H1 (cell line): ENCODE data around the gene EEIG2. TPM values are rescaled to one million over a fixed set of nuclear protein-coding genes. Genes with fewer than 3 reads are reported as not detected.

Source experiments
- CTCF ChIA-PET: fragments of 300-600 bp; sonication (Branson Sonifier 250); formaldehyde crosslinking; loops from one replicate; lab custom pipeline; 2021; ENCODE audit not compliant: partially characterized antibody; lab: Charles Lee
- POLR2A ChIA-PET: fragments of 300-600 bp; sonication (Branson Sonifier 250); formaldehyde crosslinking; loops from one replicate; lab custom pipeline; 2021; ENCODE audit warnings: inconsistent platforms; ENCODE audit not compliant: partially characterized antibody; lab: Charles Lee
- DNase-seq, 2 experiments: peaks; one replicate each; pipeline versions ENCODE4 v3.0.0 to v3.0.0-alpha.2; 2010 to 2022; ENCODE audit warnings: low spot score in 2 of 2, low read depth in 1 of 2, mixed read lengths in 1 of 2
- FAIRE-seq: peaks from 2 replicates; lab custom pipeline; 2011; peaks lifted over from hg19 to GRCh38; lab: Jason Lieb, UNC
- H2AFZ ChIP-seq: 2 replicates; pipeline ENCODE4 v1.8.1; 2012; ENCODE audit warnings: low read length, inconsistent platforms
- H2AK5ac ChIP-seq: 2 replicates; pipeline ENCODE4 v1.6.1; 2013; ENCODE audit warnings: low read depth, low read length
- H2BK120ac ChIP-seq: replicated peaks from 2 replicates; pipeline ENCODE3; 2013; ENCODE audit warnings: low read depth, low read length, inconsistent platforms
- H2BK12ac ChIP-seq: 2 replicates; pipeline ENCODE4 v1.6.1; 2013; ENCODE audit warnings: low read depth, low read length
- H2BK15ac ChIP-seq: 2 replicates; pipeline ENCODE4 v1.6.1; 2013; ENCODE audit warnings: low read length
- H2BK20ac ChIP-seq: 2 replicates; pipeline ENCODE4 v1.6.1; 2013; ENCODE audit warnings: low read length
- H2BK5ac ChIP-seq: 2 replicates; pipeline ENCODE4 v1.6.1; 2013; ENCODE audit warnings: low read depth, low read length
- H3K14ac ChIP-seq: 2 replicates; pipeline ENCODE4 v1.6.1; 2013; ENCODE audit warnings: inconsistent platforms; ENCODE audit not compliant: insufficient read length
- H3K18ac ChIP-seq: 2 replicates; pipeline ENCODE4 v1.6.1; 2013; ENCODE audit warnings: low read length; ENCODE audit errors: extremely low read depth
- H3K23ac ChIP-seq: 2 replicates; pipeline ENCODE4 v1.6.1; 2013; ENCODE audit warnings: inconsistent platforms; ENCODE audit not compliant: insufficient read length
- H3K23me2 ChIP-seq: 2 replicates; pipeline ENCODE4 v1.6.1; 2013; ENCODE audit warnings: low read depth, low read length
- H3K27ac ChIP-seq: 2 replicates; pipeline ENCODE4 v1.6.1; 2011; ENCODE audit warnings: low read depth, low read length, inconsistent platforms
- H3K27me3 ChIP-seq, 4 experiments: replicated peaks in 1 of 4; 1 replicate in 1 of 4; 2 replicates in 3 of 4; pipeline versions ENCODE4 v1.6.1 to v1.8.1; 2011 to 2013; ENCODE audit warnings: low read length in 3 of 4, mild to moderate bottlenecking in 3 of 4, inconsistent platforms in 2 of 4, mixed read lengths in 2 of 4, moderate library complexity in 1 of 4; ENCODE audit not compliant: control insufficient read depth in 3 of 4, insufficient read depth in 3 of 4; ENCODE audit errors: extremely low read depth in 1 of 4
- H3K36me3 ChIP-seq, 4 experiments: 2 replicates each; pipeline versions ENCODE4 v1.6.1 to v1.8.1; 2011 to 2013; ENCODE audit warnings: mild to moderate bottlenecking in 4 of 4, low read length in 3 of 4, moderate library complexity in 2 of 4, control low read depth in 1 of 4, inconsistent platforms in 1 of 4; ENCODE audit not compliant: insufficient read depth in 4 of 4, control insufficient read depth in 2 of 4
- H3K4ac ChIP-seq: replicated peaks from 2 replicates; pipeline ENCODE3; 2013; ENCODE audit warnings: low read length, low read depth, mixed read lengths, inconsistent platforms; ENCODE audit not compliant: insufficient read length
- H3K4me1 ChIP-seq, 4 experiments: replicated peaks in 1 of 4; 1 replicate in 1 of 4; 2 replicates in 3 of 4; pipeline versions ENCODE4 v1.6.1 to v1.8.1; 2011 to 2013; ENCODE audit warnings: low read length in 3 of 4, inconsistent platforms in 2 of 4, mixed read lengths in 1 of 4; ENCODE audit not compliant: insufficient read depth in 4 of 4, control insufficient read depth in 3 of 4
- H3K4me2 ChIP-seq, 2 experiments: 2 replicates each; pipeline versions ENCODE4 v1.6.1 to v1.8.1; 2011 to 2013; ENCODE audit warnings: low read depth in 2 of 2, low read length in 2 of 2, control low read depth in 1 of 2, inconsistent platforms in 1 of 2, mild to moderate bottlenecking in 1 of 2; ENCODE audit not compliant: insufficient read depth in 1 of 2
- H3K4me3 ChIP-seq, 4 experiments: fragments of 200-600, 300-600 bp in 1 of 4; sonication (generic), shearing (Covaris generic), sonication (Bioruptor Twin) in 1 of 4; 2 replicates each; pipeline versions ENCODE4 v1.5.1 to v1.8.1; 2011 to 2016; ENCODE audit warnings: low read length in 4 of 4, low read depth in 3 of 4, control low read depth in 2 of 4, inconsistent platforms in 2 of 4, mild to moderate bottlenecking in 2 of 4, mixed read lengths in 1 of 4, moderate library complexity in 1 of 4; ENCODE audit not compliant: insufficient read depth in 2 of 4; ENCODE audit errors: extremely low read depth in 1 of 4
- H3K56ac ChIP-seq: replicated peaks from 2 replicates; pipeline ENCODE3; 2013; ENCODE audit warnings: low read depth, mild to moderate bottlenecking, mixed read lengths, low read length, inconsistent platforms; ENCODE audit not compliant: insufficient read length
- H3K79me1 ChIP-seq: 2 replicates; pipeline ENCODE4 v1.6.1; 2013; ENCODE audit warnings: low read depth, low read length, control low read depth
- H3K79me2 ChIP-seq, 2 experiments: 2 replicates each; pipeline versions ENCODE4 v1.6.1 to v1.8.1; 2012 to 2013; ENCODE audit warnings: low read length in 2 of 2, mild to moderate bottlenecking in 2 of 2, inconsistent platforms in 1 of 2; ENCODE audit not compliant: insufficient read depth in 2 of 2, control insufficient read depth in 1 of 2
- H3K9ac ChIP-seq, 4 experiments: replicated peaks in 1 of 4; 1 replicate in 1 of 4; 2 replicates in 3 of 4; pipeline versions ENCODE4 v1.6.1 to v1.8.1; 2011 to 2013; ENCODE audit warnings: low read depth in 3 of 4, low read length in 3 of 4, control low read depth in 2 of 4, mild to moderate bottlenecking in 2 of 4, moderate library complexity in 2 of 4, inconsistent platforms in 1 of 4; ENCODE audit errors: extremely low read depth in 1 of 4
- H3K9me3 ChIP-seq, 2 experiments: 2 replicates each; pipeline versions ENCODE4 v1.6.1 to v1.8.1; 2012 to 2013; ENCODE audit warnings: mild to moderate bottlenecking in 2 of 2, moderate library complexity in 2 of 2, control low read depth in 1 of 2, inconsistent platforms in 1 of 2, low read depth in 1 of 2, low read length in 1 of 2, mixed read lengths in 1 of 2; ENCODE audit not compliant: insufficient read depth in 2 of 2
- H4K20me1 ChIP-seq, 2 experiments: replicated peaks in 1 of 2; 2 replicates each; pipeline versions ENCODE3 to v1.8.1; 2011 to 2013; ENCODE audit warnings: inconsistent platforms in 2 of 2, low read length in 2 of 2, mild to moderate bottlenecking in 1 of 2; ENCODE audit not compliant: insufficient read depth in 2 of 2, control insufficient read depth in 1 of 2
- H4K5ac ChIP-seq: 2 replicates; pipeline ENCODE4 v1.6.1; 2013; ENCODE audit warnings: low read length, low read depth, mixed read lengths, inconsistent platforms; ENCODE audit not compliant: insufficient read length
- H4K8ac ChIP-seq: 2 replicates; pipeline ENCODE4 v1.8.0; 2013; ENCODE audit warnings: mild to moderate bottlenecking, moderate library complexity, low read length, inconsistent platforms; ENCODE audit not compliant: insufficient read depth; ENCODE audit errors: extremely low read depth
- H4K91ac ChIP-seq: replicated peaks from 2 replicates; pipeline ENCODE3; 2013; ENCODE audit warnings: low read length, mixed read lengths, inconsistent platforms; ENCODE audit not compliant: insufficient read length
- EP300 ChIP-seq, 2 experiments: IDR thresholded peaks; 1 replicate in 1 of 2; 2 replicates in 1 of 2; pipeline ENCODE4 v1.6.1; 2011 to 2012; ENCODE audit warnings: low read depth in 2 of 2, low read length in 2 of 2, mild to moderate bottlenecking in 2 of 2, borderline replicate concordance in 1 of 2, inconsistent platforms in 1 of 2, moderate library complexity in 1 of 2
- PHF8 ChIP-seq: fragments of 200-600 bp; sonication (generic); conservative IDR thresholded peaks from 2 replicates; pipeline ENCODE4 v1.7.1; 2012; ENCODE audit warnings: low read depth, mild to moderate bottlenecking, inconsistent platforms, low read length, moderate library complexity
- RXRA ChIP-seq: IDR thresholded peaks from 2 replicates; pipeline ENCODE4 v1.6.1; 2011; ENCODE audit warnings: low read depth, mild to moderate bottlenecking, low read length, moderate library complexity; ENCODE audit not compliant: insufficient read depth
- SUZ12 ChIP-seq: fragments of 200-600 bp; sonication (generic); IDR thresholded peaks from 2 replicates; pipeline ENCODE4 v1.6.1; 2012; ENCODE audit warnings: mild to moderate bottlenecking, inconsistent platforms, low read length, moderate library complexity, mixed read lengths
- TBP ChIP-seq: IDR thresholded peaks from 2 replicates; pipeline ENCODE4 v1.6.1; 2011; ENCODE audit warnings: low read depth, low read length, improper control_type of control experiment
- WGBS, 2 experiments: shearing (Covaris generic) in 1 of 2; methylation state at CpG; one replicate each; pipeline versions ENCODE4 v1.1.6 to v1.1.7; 2013 to 2015; ENCODE audit warnings: low lambda C conversion rate in 2 of 2, mixed read lengths in 2 of 2, inconsistent platforms in 1 of 2, low coverage in 1 of 2, missing lambda C conversion rate in 1 of 2; ENCODE audit not compliant: insufficient replicate concordance in 2 of 2, insufficient coverage in 1 of 2, insufficient read length in 1 of 2; ENCODE audit errors: extremely low coverage in 1 of 2, missing lambda C conversion rate in 1 of 2; 5-methylcytosine and 5-hydroxymethylcytosine counted together
- polyA plus RNA-seq, 7 experiments: library from polyadenylated mRNA; depleted of rRNA in 3 of 7; stranded (reverse) in 5 of 7; unstranded in 2 of 7; fragments of >200 nt in 5 of 7; fragments of 200-250 nt in 2 of 7; gene quantifications; 1 replicate in 5 of 7; 2 replicates in 1 of 7; 4 replicates in 1 of 7; pipeline versions ENCODE4 v1.2.1 to v1.2.3, GENCODE V29; 2011 to 2013; ENCODE audit warnings: missing spikeins in 2 of 7, mixed read lengths in 2 of 7
- total RNA-seq: library from RNA; stranded (reverse); fragmentation: NEBNext Ultra II Directional; extraction: Animal tissue kit (Norgen Biotek cat#: 25700); gene quantifications from 2 replicates; pipeline ENCODE4 v1.2.1, GENCODE V29; 2021
- TF ChIP-seq, protein P1 (sequence below): IDR thresholded peaks from 2 replicates; pipeline ENCODE4 v1.6.1; 2011; ENCODE audit warnings: low read length, improper control_type of control experiment
- TF ChIP-seq, protein P2 (sequence below): IDR thresholded peaks from 2 replicates; pipeline ENCODE4 v1.6.1; 2011; ENCODE audit warnings: low read depth, mild to moderate bottlenecking, low read length; ENCODE audit not compliant: insufficient read depth

The EEIG2 gene
- total and polyA plus RNA-seq, 2 of the 8 experiments (the other 6 are each of a cell fraction or from before 2014, with no cell fraction given) = 6.1 to 20.1 TPM

DNA sequence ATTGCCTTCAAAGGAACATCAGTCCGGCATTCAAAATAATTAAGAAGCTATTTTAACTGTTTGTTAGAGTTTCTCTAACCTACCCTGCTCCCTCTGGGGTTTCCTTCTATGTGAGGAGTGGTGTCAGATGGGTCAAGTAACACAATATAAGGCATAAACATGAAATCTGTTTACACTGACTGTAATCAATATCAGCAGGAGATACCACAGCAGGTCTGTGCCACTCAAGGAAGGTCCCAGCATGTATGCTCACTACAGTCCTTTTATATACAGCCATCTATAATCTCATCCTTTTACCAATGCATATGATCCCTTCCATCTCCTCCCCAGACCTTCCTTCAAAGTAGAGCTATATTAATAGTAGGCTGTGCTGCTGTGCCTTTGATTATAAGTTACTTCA is 25.4 kb downstream of the EEIG2 start:
- no peak overlapping the region for H3K9ac ChIP-seq
- no peak for DNase-seq
- no peak overlapping the region for H2AK5ac ChIP-seq
- H3K79me2 ChIP-seq = peaks cover 0 to 30% of the 10 kb centered on the region in 2 experiments; a peak in 2 of 4 replicates
- CTCF ChIA-PET = interaction anchor here (1.0 to 1.5 kb wide), 4 partner anchors 10 to 70 kb away, joined by 3 to 5 read pairs (median 3); no protein-coding TSS in a partner anchor
- no peaks in the 10 kb centered on the region for H3K36me3 ChIP-seq
- H4K20me1 ChIP-seq = no peaks in the 10 kb centered on the region
- H3K23me2 ChIP-seq = no peaks in the 10 kb centered on the region
- no peak overlapping the region for H3K18ac ChIP-seq
- no peak overlapping the region for H2BK15ac ChIP-seq
- H3K23ac ChIP-seq = no peak overlapping the region
- no peak for TF ChIP-seq SUZ12
- TF ChIP-seq TBP = no peak
- no peak for TF ChIP-seq EP300 (IDR thresholded peaks at IDR 0.05; ENCODE audit: borderline replicate concordance in 1 of 2, low read depth in 2 of 2, low read length in 2 of 2)
- TF ChIP-seq, protein P1, sequence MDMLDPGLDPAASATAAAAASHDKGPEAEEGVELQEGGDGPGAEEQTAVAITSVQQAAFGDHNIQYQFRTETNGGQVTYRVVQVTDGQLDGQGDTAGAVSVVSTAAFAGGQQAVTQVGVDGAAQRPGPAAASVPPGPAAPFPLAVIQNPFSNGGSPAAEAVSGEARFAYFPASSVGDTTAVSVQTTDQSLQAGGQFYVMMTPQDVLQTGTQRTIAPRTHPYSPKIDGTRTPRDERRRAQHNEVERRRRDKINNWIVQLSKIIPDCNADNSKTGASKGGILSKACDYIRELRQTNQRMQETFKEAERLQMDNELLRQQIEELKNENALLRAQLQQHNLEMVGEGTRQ = no peak
- TF ChIP-seq, protein P2, sequence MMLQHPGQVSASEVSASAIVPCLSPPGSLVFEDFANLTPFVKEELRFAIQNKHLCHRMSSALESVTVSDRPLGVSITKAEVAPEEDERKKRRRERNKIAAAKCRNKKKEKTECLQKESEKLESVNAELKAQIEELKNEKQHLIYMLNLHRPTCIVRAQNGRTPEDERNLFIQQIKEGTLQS = no peak
- TF ChIP-seq PHF8 = no peak
- no peak for TF ChIP-seq RXRA
- TF ChIP-seq, all 59 proteins: peak for 0
- H4K5ac ChIP-seq = no peak overlapping the region
- H3K56ac ChIP-seq = no peak overlapping the region
- H2BK12ac ChIP-seq = no peak overlapping the region
- no peak overlapping the region for H2BK20ac ChIP-seq
- POLR2A ChIA-PET = interaction anchor here (1.0 kb wide), 1 partner anchor 76 kb away, joined by 3 read pairs; the partner anchor contains the start of gene HENMT1
- H3K4me1 ChIP-seq = no peaks in the 10 kb centered on the region
- H4K8ac ChIP-seq = no peak overlapping the region
- no peak for FAIRE-seq
- H2BK120ac ChIP-seq = no peak overlapping the region
- H2BK5ac ChIP-seq = no peak overlapping the region
- 95% methylated on average over 1 of the region's 1 CpG; no CpG with 5 or more reads in 1 of the 2 experiments for WGBS, 2 experiments
- H3K14ac ChIP-seq = no peak overlapping the region
- H3K9me3 ChIP-seq = peaks cover 7% of the 10 kb centered on the region in 2 experiments; a peak in 3 of 4 replicates
- H3K79me1 ChIP-seq = peaks cover under 1% of the 10 kb centered on the region; the same call in 1 of the 2 replicates
- no peak overlapping the region for H3K4me3 ChIP-seq
- no peak overlapping the region for H2AFZ ChIP-seq
- H3K27ac ChIP-seq = no peak overlapping the region
- no peaks in the 10 kb centered on the region for H3K27me3 ChIP-seq
- H4K91ac ChIP-seq = no peak overlapping the region
- no peak overlapping the region for H3K4ac ChIP-seq
- H3K4me2 ChIP-seq = no peak overlapping the region
